GM12878 (cell line): ENCODE data around the gene MSL1. TPM values are rescaled to one million over a fixed set of nuclear protein-coding genes. Genes with fewer than 3 reads are reported as not detected.

Experiments
- BCLAF1 ChIP-seq: fragments of 450-650 bp; IDR thresholded peaks from 2 replicates; pipeline ENCODE4 v1.6.1; 2017; ENCODE audit warnings: antibody characterized with exemption, mild to moderate bottlenecking, moderate library complexity
- BHLHE40 ChIP-seq, 2 experiments: fragments of 450-650 bp in 1 of 2; IDR thresholded peaks; 2 replicates each; pipeline ENCODE4 v1.6.1; 2011 to 2017; ENCODE audit warnings: low read depth in 2 of 2, borderline replicate concordance in 1 of 2, improper control_type of control experiment in 1 of 2, low read length in 1 of 2, mild to moderate bottlenecking in 1 of 2
- BMI1 ChIP-seq: fragments of 450-650 bp; IDR thresholded peaks from 2 replicates; pipeline ENCODE4 v1.6.1; 2016; ENCODE audit warnings: mild to moderate bottlenecking, moderate library complexity, borderline replicate concordance
- CEBPZ ChIP-seq: fragments of 150-350 bp; IDR thresholded peaks from 2 replicates; pipeline ENCODE4 v1.6.1; 2016; ENCODE audit warnings: low read depth, low read length
- CREM ChIP-seq: IDR thresholded peaks from 2 replicates; pipeline ENCODE4 v1.6.1; 2014; ENCODE audit warnings: antibody characterized with exemption, low read depth
- ETV6 ChIP-seq, 2 experiments: fragments of 450-650 bp in 1 of 2; IDR thresholded peaks in 1 of 2; conservative IDR thresholded peaks in 1 of 2; 2 replicates each; pipeline ENCODE4 v1.6.1; 2014; ENCODE audit warnings: antibody characterized with exemption in 1 of 2, borderline replicate concordance in 1 of 2, low read depth in 1 of 2, mild to moderate bottlenecking in 1 of 2, moderate library complexity in 1 of 2
- EZH2 ChIP-seq: IDR thresholded peaks from 2 replicates; pipeline ENCODE4 v1.6.1; 2012; ENCODE audit warnings: low read depth, mild to moderate bottlenecking, control low read depth, inconsistent platforms, low read length, borderline replicate concordance; ENCODE audit not compliant: control insufficient read depth
- IKZF2 ChIP-seq, 2 experiments: fragments of 450-650 bp; IDR thresholded peaks; 2 replicates each; pipeline ENCODE4 v1.6.1; 2017; ENCODE audit warnings: mild to moderate bottlenecking in 2 of 2, moderate library complexity in 2 of 2
- KLF5 ChIP-seq: fragments of 450-650 bp; IDR thresholded peaks from 2 replicates; pipeline ENCODE4 v1.6.1; 2014; ENCODE audit warnings: mild to moderate bottlenecking; ENCODE audit not compliant: partially characterized antibody
- NFIC ChIP-seq: IDR thresholded peaks from 2 replicates; pipeline ENCODE4 v1.6.1; 2012; ENCODE audit warnings: low read depth, mild to moderate bottlenecking, inconsistent platforms, low read length, moderate library complexity
- NFXL1 ChIP-seq: fragments of 450-650 bp; IDR thresholded peaks from 2 replicates; pipeline ENCODE4 v1.6.1; 2017; ENCODE audit warnings: antibody characterized with exemption, mild to moderate bottlenecking, borderline replicate concordance
- PAX8 ChIP-seq: fragments of 450-650 bp; IDR thresholded peaks from 2 replicates; pipeline ENCODE4 v1.6.1; 2017; ENCODE audit warnings: mild to moderate bottlenecking, moderate library complexity
- POLR2AphosphoS2 ChIP-seq: IDR thresholded peaks from 2 replicates; pipeline ENCODE4 v1.6.1; 2011; ENCODE audit warnings: low read depth, mild to moderate bottlenecking, low read length, improper control_type of control experiment, moderate library complexity
- RAD51 ChIP-seq: fragments of 450-650 bp; IDR thresholded peaks from 2 replicates; pipeline ENCODE4 v1.6.1; 2016; ENCODE audit warnings: moderate library complexity, mild to moderate bottlenecking, inconsistent platforms
- RCOR1 ChIP-seq: conservative IDR thresholded peaks from 2 replicates; pipeline ENCODE4 v1.6.1; 2012; ENCODE audit warnings: low read depth, low read length, improper control_type of control experiment
- SIN3A ChIP-seq: IDR thresholded peaks from 2 replicates; pipeline ENCODE4 v1.6.1; 2012; ENCODE audit warnings: low read depth, low read length, improper control_type of control experiment
- SP1 ChIP-seq: IDR thresholded peaks from one replicate; pipeline ENCODE4 v1.6.1; 2011; ENCODE audit warnings: low read depth, low read length
- SREBF2 ChIP-seq: IDR thresholded peaks from 2 replicates; pipeline ENCODE4 v1.6.1; 2012; ENCODE audit warnings: mild to moderate bottlenecking, low read length
- SUZ12 ChIP-seq: fragments of 200-600 bp; sonication (generic); IDR thresholded peaks from one replicate; pipeline ENCODE4 v1.6.1; 2018; ENCODE audit warnings: antibody characterized with exemption, mild to moderate bottlenecking; ENCODE audit not compliant: unreplicated experiment
- WRNIP1 ChIP-seq: IDR thresholded peaks from 2 replicates; pipeline ENCODE4 v1.6.1; 2011; ENCODE audit warnings: low read depth, low read length, improper control_type of control experiment, borderline replicate concordance
- ZNF24 ChIP-seq: fragments of 450-650 bp; IDR thresholded peaks from 2 replicates; pipeline ENCODE4 v1.6.1; 2017; ENCODE audit warnings: antibody characterized with exemption, mild to moderate bottlenecking
- polyA plus RNA-seq, 11 experiments: library from polyadenylated mRNA; depleted of rRNA in 4 of 11; unstranded in 6 of 11; stranded (reverse) in 5 of 11; fragments of >200 nt; fragmentation: Nextera tagmentation in 4 of 11; fragmentation: Illumina TruSeq in 1 of 11; extraction: Ambion mirVana in 4 of 11; extraction: Trizol in 1 of 11; gene quantifications; 1 replicate in 1 of 11; 2 replicates in 10 of 11; pipeline versions ENCODE4 v1.2.1 to v1.2.3, GENCODE V29; 2011 to 2016; ENCODE audit warnings: inconsistent platforms in 2 of 11, missing spikeins in 2 of 11, low read depth in 1 of 11
- total RNA-seq, 4 experiments: library from RNA; depleted of rRNA in 3 of 4; stranded (reverse); fragments of >200 nt in 3 of 4; fragmentation: Illumina TruSeq in 1 of 4; extraction: Trizol in 1 of 4; gene quantifications; 2 replicates each; pipeline versions ENCODE4 v1.2.1 to v1.2.3, GENCODE V29; 2013 to 2021
- TF ChIP-seq, protein P1 (sequence below): fragments of 450-650 bp; IDR thresholded peaks from 2 replicates; pipeline ENCODE4 v1.6.1; 2016; ENCODE audit warnings: mild to moderate bottlenecking

MSL1 gene
- total and polyA plus RNA-seq, 10 of the 15 experiments (the other 5 are each of a cell fraction or from before 2014, with no cell fraction given): 6.1 to 95.2 (median 51.8) TPM

- no peak; the same call in 1 of the 2 replicates for TF ChIP-seq NFXL1
- TF ChIP-seq BHLHE40 (IDR thresholded peaks at IDR 0.05; ENCODE audit: borderline replicate concordance in 1 of 2, low read depth in 2 of 2, low read length in 1 of 2): peak; percentile 54 to 63; a peak in 3 of 4 replicates
- no peak for TF ChIP-seq CREM
- peak; percentile 60 to 75 for TF ChIP-seq IKZF2 (IDR thresholded peaks at IDR 0.05)
- TF ChIP-seq EZH2: no peak
- TF ChIP-seq SP1: no peak
- no peak for TF ChIP-seq ZNF24
- peak in 1 of 2 experiments; percentile 48; a peak in 1 of 4 replicates for TF ChIP-seq ETV6 (conservative IDR thresholded peaks at IDR 0.05 in 1 of 2, IDR thresholded peaks at IDR 0.05 in 1 of 2; ENCODE audit: borderline replicate concordance in 1 of 2, low read depth in 1 of 2)
- TF ChIP-seq WRNIP1: 0 out of 2 replicates have a peak, but pooled peaks have one; percentile 59
- TF ChIP-seq KLF5: no peak
- no peak for TF ChIP-seq PAX8
- no peak for TF ChIP-seq SREBF2
- no peak for TF ChIP-seq SUZ12
- TF ChIP-seq POLR2AphosphoS2: no peak
- TF ChIP-seq, protein P1, sequence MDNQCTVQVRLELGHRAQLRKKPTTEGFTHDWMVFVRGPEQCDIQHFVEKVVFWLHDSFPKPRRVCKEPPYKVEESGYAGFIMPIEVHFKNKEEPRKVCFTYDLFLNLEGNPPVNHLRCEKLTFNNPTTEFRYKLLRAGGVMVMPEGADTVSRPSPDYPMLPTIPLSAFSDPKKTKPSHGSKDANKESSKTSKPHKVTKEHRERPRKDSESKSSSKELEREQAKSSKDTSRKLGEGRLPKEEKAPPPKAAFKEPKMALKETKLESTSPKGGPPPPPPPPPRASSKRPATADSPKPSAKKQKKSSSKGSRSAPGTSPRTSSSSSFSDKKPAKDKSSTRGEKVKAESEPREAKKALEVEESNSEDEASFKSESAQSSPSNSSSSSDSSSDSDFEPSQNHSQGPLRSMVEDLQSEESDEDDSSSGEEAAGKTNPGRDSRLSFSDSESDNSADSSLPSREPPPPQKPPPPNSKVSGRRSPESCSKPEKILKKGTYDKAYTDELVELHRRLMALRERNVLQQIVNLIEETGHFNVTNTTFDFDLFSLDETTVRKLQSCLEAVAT: peak; percentile 65; the same call in 1 of the 2 replicates
- no peak for TF ChIP-seq SIN3A
- TF ChIP-seq BCLAF1: no peak
- TF ChIP-seq NFIC: no peak; the same call in 1 of the 2 replicates
- TF ChIP-seq RAD51: peak; percentile 58; the same call in 1 of the 2 replicates
- TF ChIP-seq BMI1: no peak
- TF ChIP-seq CEBPZ: no peak
- no peak for TF ChIP-seq RCOR1
Observed at GRCh38 chr17:40111221-40112128, 10.3 kb upstream of the MSL1 start (continued).
